Epithelial cell of proximal tubule (primary cell): ENCODE data around the gene C3orf80. TPM values are rescaled to one million over a fixed set of nuclear protein-coding genes. Genes with fewer than 3 reads are reported as not detected.

Experiments used
- DNase-seq: peaks from one replicate; pipeline ENCODE4 v3.0.0-alpha.2; 2011; ENCODE audit warnings: low read depth
- H3K4me3 ChIP-seq: 2 replicates; pipeline ENCODE4 v1.5.1; 2011; ENCODE audit warnings: low read depth, mild to moderate bottlenecking, low read length
- CTCF ChIP-seq: conservative IDR thresholded peaks from 2 replicates; pipeline ENCODE4 v1.5.1; 2012; ENCODE audit warnings: low read depth, mild to moderate bottlenecking, low read length
- total RNA-seq: library from RNA; depleted of rRNA; stranded (reverse); fragments of >200 nt; gene quantifications from 2 replicates; pipeline ENCODE4 v1.2.3, GENCODE V29; 2015

C3orf80 gene
- total RNA-seq, 1 donor from 2014 or later: not detected

GRCh38 chr3:160213191-160213590, 12.0 kb upstream of the C3orf80 start:
- no peak for DNase-seq
- no peak overlapping the region for H3K4me3 ChIP-seq
- TF ChIP-seq CTCF: no peak

DNA sequence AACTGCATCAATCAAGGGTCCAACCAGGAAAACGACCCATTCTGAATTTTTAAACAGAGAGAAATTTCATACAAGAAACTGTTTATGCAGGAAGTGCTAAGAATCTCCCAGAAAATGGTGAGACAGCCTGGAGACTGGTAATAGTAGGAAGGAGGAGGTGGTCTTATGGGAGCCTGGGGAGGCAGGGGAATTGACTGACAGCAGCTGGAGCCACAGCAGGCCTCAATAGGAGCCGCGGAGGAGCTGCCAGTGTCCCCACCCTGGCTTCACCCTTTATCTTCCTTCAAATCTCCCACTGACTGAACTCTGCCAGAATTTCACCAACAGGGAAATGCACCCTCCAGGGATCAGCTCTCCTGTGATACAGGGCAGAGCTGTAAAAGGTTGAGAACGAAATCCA, 7.5 kb upstream of the C3orf80 start:
- H3K4me3 ChIP-seq: no peak overlapping the region
- TF ChIP-seq CTCF: no peak
- DNase-seq: no peak

DNA sequence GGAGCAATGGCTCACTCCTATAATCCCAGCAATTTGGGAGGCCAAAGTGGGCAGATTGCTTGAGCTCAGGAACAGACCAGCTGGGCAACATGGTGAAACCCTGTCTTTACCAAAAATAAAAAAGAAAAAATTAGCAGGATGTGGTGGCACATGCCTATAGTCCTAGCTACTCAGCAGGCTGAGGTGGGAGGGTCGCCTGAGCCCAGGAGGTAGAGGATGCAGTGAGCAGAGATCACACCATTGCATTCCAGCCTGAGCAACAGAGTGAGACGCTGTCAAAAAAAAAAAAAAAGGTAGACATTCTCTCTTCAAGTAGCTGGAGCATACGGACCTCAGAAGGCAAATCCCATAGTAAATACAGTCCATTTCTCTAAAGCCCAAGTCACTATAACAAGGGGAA, 7.1 kb upstream of the C3orf80 start:
- H3K4me3 ChIP-seq: no peak overlapping the region
- no peak for TF ChIP-seq CTCF
- no peak for DNase-seq

- no peak for DNase-seq
- no peak for TF ChIP-seq CTCF
- no peak overlapping the region for H3K4me3 ChIP-seq
These were observed 5.2 kb upstream of the C3orf80 start for GRCh38 chr3:160220038-160220437.

DNA sequence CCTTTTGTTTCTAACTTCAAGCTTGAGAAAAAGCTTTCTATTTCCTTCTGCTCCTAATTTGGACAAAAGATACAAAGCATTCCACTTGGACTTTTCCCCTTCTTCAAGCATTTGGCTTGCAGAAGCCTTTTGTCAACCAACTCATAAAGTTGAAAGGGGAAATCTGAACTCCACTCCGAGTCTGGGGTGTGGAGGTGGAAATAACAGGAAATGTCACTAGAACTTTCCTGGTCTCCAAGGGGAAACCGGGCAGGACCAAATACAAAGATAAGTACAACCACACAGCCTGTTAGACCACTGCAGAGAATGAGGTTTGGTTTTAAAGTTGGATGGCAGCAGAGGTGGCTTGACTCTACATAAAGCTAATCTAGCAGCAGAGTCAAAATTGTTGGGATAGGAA, 4.2 kb upstream of the C3orf80 start:
- H3K4me3 ChIP-seq: no peak overlapping the region
- TF ChIP-seq CTCF: no peak
- no peak for DNase-seq

DNA sequence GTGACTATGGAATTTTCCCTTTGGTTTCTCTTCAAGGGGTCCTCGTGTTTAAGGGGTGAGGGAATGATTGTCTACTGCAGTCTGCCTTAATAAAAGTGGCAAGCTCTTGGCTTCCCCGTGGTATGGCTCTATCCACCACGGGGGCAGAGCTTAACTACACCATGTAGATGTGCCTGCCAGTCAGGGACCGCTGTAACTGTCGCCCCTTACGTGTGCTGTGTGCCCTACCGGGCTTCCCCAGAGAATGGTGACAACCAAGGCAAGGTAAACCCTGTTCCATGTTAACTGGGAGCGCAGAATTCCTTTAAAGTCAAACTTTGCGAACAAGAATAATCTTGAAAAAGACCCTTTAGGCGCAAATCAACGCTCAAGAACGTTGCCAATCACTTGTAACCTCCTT, 966 bp upstream of the C3orf80 start:
- no peak overlapping the region for H3K4me3 ChIP-seq
- DNase-seq: no peak
- TF ChIP-seq CTCF: no peak

DNA sequence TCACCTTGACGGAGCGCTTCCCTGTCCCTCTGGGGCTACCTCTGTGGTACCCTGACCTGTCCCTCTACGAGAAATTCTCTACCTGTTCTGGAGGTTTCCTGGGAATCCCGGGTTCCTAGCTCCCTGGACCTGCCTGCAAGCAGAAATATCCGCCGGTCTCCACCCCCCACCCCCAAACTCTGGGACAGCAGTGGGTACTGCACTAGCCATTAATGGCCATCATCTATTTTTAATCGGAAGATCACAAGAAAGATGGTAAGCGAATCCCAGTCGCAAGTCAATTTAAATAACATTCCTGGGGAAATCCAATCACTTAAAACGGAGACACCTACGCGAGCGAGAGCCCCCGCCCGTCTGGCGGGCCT, 429 bp upstream of the C3orf80 start:
- H3K4me3 ChIP-seq: peak overlapping the region; percentile 51
- no peak for TF ChIP-seq CTCF
- no peak for DNase-seq
